ENCODE measurements around the gene BDKRB2. TPM values are rescaled to one million over a fixed set of nuclear protein-coding genes. Genes with fewer than 3 reads are reported as not detected.

BDKRB2 gene
- total and polyA plus RNA-seq, 2 of the 8 experiments (the other 6 are each of a cell fraction or from before 2014, with no cell fraction given), result 0.13 to 0.21 TPM

GRCh38 chr14:96192975-96193805, 11.4 kb upstream of the BDKRB2 start:
- H3K18ac ChIP-seq (ENCODE audit: extremely low read depth, low read length), result peak overlapping the region; percentile 60; the same call in 1 of the 2 replicates
- H4K91ac ChIP-seq (replicated peaks; ENCODE audit: insufficient read length, low read length), result peak overlapping the region; percentile 81
- H3K9ac ChIP-seq (replicated peaks in 1 of 4; ENCODE audit: extremely low read depth in 1 of 4, low read depth in 3 of 4, low read length in 3 of 4), result no peak overlapping the region
- H3K9me3 ChIP-seq (ENCODE audit: insufficient read depth in 2 of 2, low read depth in 1 of 2, low read length in 1 of 2), result no peaks in the 10 kb centered on the region
- H2BK12ac ChIP-seq (ENCODE audit: low read depth, low read length), result peak overlapping the region; percentile 98; the same call in 1 of the 2 replicates
- ChIA-PET CTCF (ENCODE audit: partially characterized antibody) (interaction anchor here (0.5 to 1.2 kb wide), 2 partner anchors 70 to 159 kb away, joined by 3 read pairs; no protein-coding TSS in a partner anchor), POLR2A (ENCODE audit: partially characterized antibody) (no interaction called here)
- H3K4me3 ChIP-seq (ENCODE audit: extremely low read depth in 1 of 4, insufficient read depth in 2 of 4, low read depth in 3 of 4, low read length in 4 of 4), result no peak overlapping the region
- H3K27ac ChIP-seq (ENCODE audit: low read depth, low read length), result no peak overlapping the region
- no peak overlapping the region for H2AFZ ChIP-seq (ENCODE audit: low read length)
- no peak overlapping the region for H3K14ac ChIP-seq (ENCODE audit: insufficient read length)
- H3K27me3 ChIP-seq (replicated peaks in 1 of 4; ENCODE audit: control insufficient read depth in 3 of 4, extremely low read depth in 1 of 4, insufficient read depth in 3 of 4, low read length in 3 of 4), result peaks cover 0 to 2% (median 0%) of the 10 kb centered on the region in 4 experiments; a peak in 1 of 7 replicates
- H3K23ac ChIP-seq (ENCODE audit: insufficient read length), result no peak overlapping the region
- FAIRE-seq (no peak), DNase-seq (ENCODE audit: low read depth in 1 of 2, low spot score in 2 of 2) (no peak)
- H3K4me1 ChIP-seq (replicated peaks in 1 of 4; ENCODE audit: control insufficient read depth in 3 of 4, insufficient read depth in 4 of 4, low read length in 3 of 4), result peaks cover 0 to 17% (median 6%) of the 10 kb centered on the region in 4 experiments; a peak in 5 of 7 replicates
- H2BK120ac ChIP-seq (replicated peaks; ENCODE audit: low read depth, low read length), result no peak overlapping the region
- no peak overlapping the region for H4K5ac ChIP-seq (ENCODE audit: insufficient read length, low read depth, low read length)
- WGBS, 2 experiments (ENCODE audit: extremely low coverage in 1 of 2, insufficient coverage in 1 of 2, insufficient read length in 1 of 2, insufficient replicate concordance in 2 of 2, low coverage in 1 of 2, low lambda C conversion rate in 2 of 2, missing lambda C conversion rate in 1 of 2), result 89% methylated on average over 22 of the region's 22 CpGs; no CpG with 5 or more reads in 1 of the 2 experiments
- H2BK5ac ChIP-seq (ENCODE audit: low read depth, low read length), result peak overlapping the region; percentile 75
- no peak overlapping the region for H3K4ac ChIP-seq (replicated peaks; ENCODE audit: insufficient read length, low read depth, low read length)
- H4K8ac ChIP-seq (ENCODE audit: extremely low read depth, insufficient read depth, low read length), result no peak overlapping the region; the same call in 1 of the 2 replicates
- H2BK20ac ChIP-seq (ENCODE audit: low read length), result 0 out of 2 replicates have a peak overlapping the region, but pooled peaks have one; percentile 82
- H3K79me2 ChIP-seq (ENCODE audit: control insufficient read depth in 1 of 2, insufficient read depth in 2 of 2, low read length in 2 of 2), result no peaks in the 10 kb centered on the region
- peak overlapping the region; percentile 95; the same call in 1 of the 2 replicates for H2AK5ac ChIP-seq (ENCODE audit: low read depth, low read length)
- H3K4me2 ChIP-seq (ENCODE audit: insufficient read depth in 1 of 2, low read depth in 2 of 2, low read length in 2 of 2), result no peak overlapping the region
- H2BK15ac ChIP-seq (ENCODE audit: low read length), result no peak overlapping the region
- H3K36me3 ChIP-seq (ENCODE audit: control insufficient read depth in 2 of 4, insufficient read depth in 4 of 4, low read length in 3 of 4), result no peaks in the 10 kb centered on the region
- no peaks in the 10 kb centered on the region for H4K20me1 ChIP-seq (replicated peaks in 1 of 2; ENCODE audit: control insufficient read depth in 1 of 2, insufficient read depth in 2 of 2, low read length in 2 of 2)
- no peaks in the 10 kb centered on the region for H3K23me2 ChIP-seq (ENCODE audit: low read depth, low read length)
- H3K56ac ChIP-seq (replicated peaks; ENCODE audit: insufficient read length, low read depth, low read length), result no peak overlapping the region
- H3K79me1 ChIP-seq (ENCODE audit: low read depth, low read length), result no peaks in the 10 kb centered on the region
- TF ChIP-seq KDM1A (IDR thresholded peaks at IDR 0.05; ENCODE audit: borderline replicate concordance, low read length), result no peak
- TF ChIP-seq POU5F1 (IDR thresholded peaks at IDR 0.05; ENCODE audit: low read depth, low read length), result no peak
- TF ChIP-seq TAF7 (optimal IDR thresholded peaks at IDR 0.05; ENCODE audit: borderline replicate concordance, low read depth, low read length), result no peak
- no peak for TF ChIP-seq CEBPB (IDR thresholded peaks at IDR 0.05; ENCODE audit: low read depth, low read length)
- TF ChIP-seq CBX8 (IDR thresholded peaks at IDR 0.05; ENCODE audit: borderline replicate concordance, low read depth, low read length), result no peak
- TF ChIP-seq JUND (IDR thresholded peaks at IDR 0.05; ENCODE audit: low read length), result no peak
- no peak for TF ChIP-seq KDM5A (IDR thresholded peaks at IDR 0.05; ENCODE audit: low read length)
- TF ChIP-seq KDM4A (IDR thresholded peaks at IDR 0.05; ENCODE audit: low read depth, low read length, severe bottlenecking), result no peak
- no peak for TF ChIP-seq EP300 (IDR thresholded peaks at IDR 0.05; ENCODE audit: borderline replicate concordance in 1 of 2, low read depth in 2 of 2, low read length in 2 of 2)
- no peak for TF ChIP-seq MAX (IDR thresholded peaks at IDR 0.05)
- no peak for TF ChIP-seq HDAC2 (IDR thresholded peaks at IDR 0.05; ENCODE audit: borderline replicate concordance in 1 of 2, low read depth in 2 of 2, low read length in 2 of 2)

Data from H1 (cell line).